GM19463 (cell line): Measurements from ENCODE around the gene DDX46.

Source experiments
- ATAC-seq: cut with Tn5 transposase; IDR thresholded peaks from one replicate; pipeline ENCODE4 v1.9.1; 2021; ENCODE audit warnings: mild to moderate bottlenecking, moderate library complexity; ENCODE audit not compliant: unreplicated experiment

Gene DDX46

GRCh38 chr5:134784241-134784920 lies 25.8 kb downstream of the DDX46 start:
- ATAC-seq = no peak

DNA sequence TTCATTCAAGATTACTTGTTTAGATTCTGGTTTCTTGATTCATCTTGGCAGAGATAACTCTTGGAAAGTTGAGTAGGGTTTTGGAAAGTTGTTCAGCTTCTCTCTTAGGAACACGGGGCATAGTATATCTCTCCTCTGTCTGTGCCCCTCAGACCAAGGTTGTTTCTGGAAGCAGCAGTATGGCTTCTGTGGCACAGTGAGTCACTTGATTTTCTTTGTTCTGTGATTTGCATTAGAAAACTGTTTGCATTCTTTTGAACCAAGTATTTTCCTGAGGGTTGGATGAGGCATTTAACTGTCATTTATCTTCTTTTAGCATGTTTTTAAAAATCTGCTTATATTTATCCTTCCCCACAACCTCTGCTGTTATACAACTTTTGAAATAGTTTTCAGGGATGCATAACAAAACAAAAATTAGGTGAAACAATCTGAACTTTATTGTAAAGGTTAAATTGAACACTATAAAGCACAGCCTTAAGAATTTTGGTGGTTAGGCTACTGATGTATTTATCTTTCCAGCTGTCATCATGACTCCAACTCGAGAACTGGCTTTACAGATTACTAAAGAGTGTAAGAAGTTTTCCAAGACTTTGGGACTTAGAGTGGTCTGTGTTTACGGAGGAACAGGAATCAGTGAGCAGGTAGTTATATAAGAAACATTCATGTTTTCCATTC lies 26.5 kb downstream of the DDX46 start:
- no peak for ATAC-seq

GRCh38 chr5:134787692-134788091 lies 29.1 kb downstream of the DDX46 start:
- ATAC-seq = no peak

DNA sequence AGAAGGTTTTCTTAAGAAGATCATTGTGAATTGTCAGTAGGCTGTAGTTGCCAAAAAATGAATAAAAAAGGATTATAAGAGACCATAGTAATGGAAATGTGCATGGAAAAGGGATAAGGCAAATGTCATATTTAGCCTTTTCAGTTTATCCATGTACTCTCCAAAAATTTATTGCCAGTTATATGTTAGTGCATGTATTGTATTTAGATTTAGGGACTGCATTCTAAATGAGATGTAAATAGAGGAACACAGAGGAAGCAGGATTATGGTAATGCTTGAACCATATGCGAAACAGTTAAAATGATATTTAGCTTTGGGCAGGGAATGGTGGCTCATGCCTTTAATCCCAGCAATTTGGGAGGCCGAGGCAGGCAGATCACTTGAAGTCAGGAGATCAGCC lies 33.0 kb downstream of the DDX46 start:
- ATAC-seq = no peak

DNA sequence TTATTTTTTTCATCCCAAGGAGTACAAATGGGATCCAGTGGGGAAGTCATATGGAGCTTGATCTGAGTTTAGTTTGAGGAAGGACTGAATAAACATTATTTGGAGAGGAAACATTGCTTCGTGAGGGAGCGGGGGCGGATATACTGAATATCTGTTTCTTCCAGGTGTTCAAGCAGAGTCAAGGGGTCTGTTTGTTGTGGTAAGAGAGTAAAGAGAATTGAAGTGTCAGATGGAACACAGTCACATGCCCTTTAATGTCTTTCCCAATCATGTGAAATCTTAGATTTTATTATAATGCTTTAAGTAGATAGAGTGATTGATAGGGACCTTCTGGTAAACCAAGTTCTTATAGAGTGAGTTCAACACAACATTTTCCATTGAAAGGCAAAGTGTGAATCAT lies 33.7 kb downstream of the DDX46 start:
- no peak for ATAC-seq

DNA sequence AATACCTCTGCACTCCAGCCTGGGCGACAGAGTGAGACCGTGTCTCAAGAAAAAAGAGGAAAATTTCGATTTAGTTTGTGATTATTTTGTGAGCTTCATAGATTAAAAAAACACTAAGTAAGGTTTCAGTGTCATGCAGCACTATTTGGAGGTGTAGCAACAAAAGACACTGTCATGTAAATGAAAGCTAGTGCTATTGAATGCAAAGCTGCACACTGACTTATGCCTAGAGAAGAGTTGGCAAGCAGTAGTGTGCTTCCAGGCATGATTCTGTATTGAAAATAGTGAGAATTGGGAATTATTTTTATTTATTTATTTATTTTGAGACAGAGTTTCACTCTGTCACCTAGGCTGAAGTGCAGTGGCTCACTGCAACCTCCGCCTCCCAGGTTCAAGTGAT lies 34.5 kb downstream of the DDX46 start:
- ATAC-seq = no peak

GRCh38 chr5:134794082-134794481 lies 35.5 kb downstream of the DDX46 start:
- ATAC-seq = no peak

- ATAC-seq = no peak
Measured at GRCh38 chr5:134794819-134795218, 36.2 kb downstream of the DDX46 start.

DNA sequence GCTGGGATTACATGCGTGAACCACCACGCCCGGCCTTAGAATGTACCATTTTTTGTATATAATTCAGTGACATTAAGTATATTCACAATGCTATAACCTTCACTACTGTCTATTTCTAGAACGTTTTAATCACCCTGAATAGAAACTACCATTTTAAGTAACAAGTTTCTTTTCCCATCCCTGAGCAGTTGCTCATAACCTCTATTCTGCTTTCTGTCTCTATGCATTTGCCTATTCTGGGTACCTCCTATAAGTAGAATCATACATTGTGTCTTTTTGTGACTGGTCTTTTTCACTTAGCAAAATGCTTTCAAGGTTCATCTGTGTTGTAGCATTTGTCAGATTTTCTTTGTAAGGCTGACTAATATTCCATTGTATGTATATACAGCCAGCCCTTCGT lies 39.9 kb downstream of the DDX46 start:
- no peak for ATAC-seq

DNA sequence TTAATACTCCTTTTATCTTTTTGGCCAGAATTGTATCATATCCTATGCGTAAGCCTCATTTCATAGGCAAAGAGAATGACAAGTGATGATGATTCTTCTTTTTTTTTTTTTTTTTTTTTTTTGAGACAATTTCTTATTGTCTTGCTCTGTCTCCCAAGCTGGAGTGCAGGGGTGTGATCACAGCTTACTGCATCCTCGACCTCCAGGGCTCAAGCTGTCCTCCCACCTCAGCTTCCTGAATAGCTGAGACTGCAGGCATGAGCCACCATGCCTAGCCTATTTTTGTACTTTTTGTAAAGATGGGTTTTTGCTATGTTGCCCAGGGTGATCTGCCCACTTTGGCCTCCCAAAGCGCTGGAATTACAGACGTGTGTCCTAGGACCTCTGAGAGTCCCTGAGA lies 45.2 kb downstream of the DDX46 start:
- ATAC-seq = no peak

GRCh38 chr5:134813407-134813806 lies 54.8 kb downstream of the DDX46 start:
- ATAC-seq = no peak

- ATAC-seq = no peak
Measured at GRCh38 chr5:134813827-134814226, 55.2 kb downstream of the DDX46 start.

- no peak for ATAC-seq
Measured at GRCh38 chr5:134817006-134817405, 58.4 kb downstream of the DDX46 start.

DNA sequence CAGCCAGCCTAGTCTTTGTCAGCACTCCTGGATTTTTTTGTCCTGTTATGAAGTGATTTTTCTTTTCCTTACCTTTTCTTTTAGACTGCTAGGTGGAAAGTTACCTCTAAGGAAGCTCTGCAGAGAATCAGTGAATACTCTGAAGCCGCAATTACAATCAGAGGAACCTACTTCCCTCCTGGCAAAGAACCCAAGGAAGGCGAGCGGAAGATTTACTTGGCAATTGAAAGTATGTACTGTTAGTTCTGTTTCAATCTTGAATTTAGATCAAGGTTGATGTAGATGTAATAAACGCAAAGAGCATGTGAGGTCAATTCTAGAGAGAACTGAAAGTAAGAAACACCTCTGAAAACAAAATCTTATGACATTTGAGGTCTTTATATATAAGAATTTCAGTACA lies 60.2 kb downstream of the DDX46 start:
- no peak for ATAC-seq

GRCh38 chr5:134819407-134819963 lies 60.9 kb downstream of the DDX46 start:
- ATAC-seq = no peak

GRCh38 chr5:134821841-134822240 lies 63.3 kb downstream of the DDX46 start:
- no peak for ATAC-seq

GRCh38 chr5:134824681-134825080 lies 66.1 kb downstream of the DDX46 start:
- ATAC-seq = no peak

- no peak for ATAC-seq
Measured at GRCh38 chr5:134825212-134825611, 66.6 kb downstream of the DDX46 start.

DNA sequence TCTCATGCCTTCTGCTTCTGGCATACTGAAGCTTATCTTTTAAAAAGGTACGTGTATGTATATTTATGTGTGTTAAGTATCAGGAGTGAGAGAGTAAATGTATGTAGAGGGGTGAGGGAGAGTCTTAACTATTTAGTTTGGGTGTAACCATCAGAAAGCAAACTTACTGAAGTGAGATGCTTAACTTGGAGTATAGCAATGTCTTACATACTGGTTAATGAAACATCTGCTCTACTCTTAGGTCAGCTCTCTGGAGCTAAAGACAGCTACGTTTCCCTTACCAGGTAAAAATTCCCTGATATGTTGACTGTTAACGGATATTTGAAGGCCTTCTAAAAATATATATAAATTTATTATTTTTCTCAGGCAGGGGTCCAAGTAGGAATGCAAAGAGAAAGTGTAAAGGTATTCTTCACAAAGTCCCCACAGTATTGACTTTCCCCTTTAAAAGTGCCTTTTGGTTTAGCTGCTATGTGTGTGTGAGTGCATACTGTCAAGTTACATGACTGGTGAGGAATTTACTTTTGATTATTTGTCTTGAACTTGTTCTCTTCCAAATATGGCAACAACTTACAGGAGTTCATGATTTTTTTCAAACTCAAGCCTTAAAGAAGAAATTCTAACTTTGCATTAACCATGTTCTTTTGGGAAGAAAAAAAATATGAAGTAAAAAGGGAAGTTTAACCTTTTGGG lies 74.9 kb downstream of the DDX46 start:
- no peak for ATAC-seq

DNA sequence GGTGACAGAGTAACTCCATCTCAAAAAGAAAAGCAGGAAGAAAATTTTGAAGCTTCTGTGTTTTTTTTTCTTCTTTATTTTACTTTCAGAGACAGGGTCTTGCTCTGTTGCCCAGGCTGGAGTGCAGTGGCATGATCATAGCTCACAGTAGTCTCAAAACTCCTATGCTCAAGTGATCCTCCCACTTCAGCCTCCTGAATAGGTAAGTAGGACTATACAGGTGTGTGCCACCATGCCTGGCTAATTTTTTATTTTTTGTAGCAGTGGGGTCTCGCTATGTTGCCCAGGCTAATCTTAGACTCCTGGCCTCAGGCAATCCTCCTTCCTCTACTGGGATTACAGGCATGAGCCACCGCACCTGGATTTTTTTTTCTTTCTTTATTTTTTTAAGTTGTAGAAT lies 77.0 kb downstream of the DDX46 start:
- ATAC-seq = no peak

DNA sequence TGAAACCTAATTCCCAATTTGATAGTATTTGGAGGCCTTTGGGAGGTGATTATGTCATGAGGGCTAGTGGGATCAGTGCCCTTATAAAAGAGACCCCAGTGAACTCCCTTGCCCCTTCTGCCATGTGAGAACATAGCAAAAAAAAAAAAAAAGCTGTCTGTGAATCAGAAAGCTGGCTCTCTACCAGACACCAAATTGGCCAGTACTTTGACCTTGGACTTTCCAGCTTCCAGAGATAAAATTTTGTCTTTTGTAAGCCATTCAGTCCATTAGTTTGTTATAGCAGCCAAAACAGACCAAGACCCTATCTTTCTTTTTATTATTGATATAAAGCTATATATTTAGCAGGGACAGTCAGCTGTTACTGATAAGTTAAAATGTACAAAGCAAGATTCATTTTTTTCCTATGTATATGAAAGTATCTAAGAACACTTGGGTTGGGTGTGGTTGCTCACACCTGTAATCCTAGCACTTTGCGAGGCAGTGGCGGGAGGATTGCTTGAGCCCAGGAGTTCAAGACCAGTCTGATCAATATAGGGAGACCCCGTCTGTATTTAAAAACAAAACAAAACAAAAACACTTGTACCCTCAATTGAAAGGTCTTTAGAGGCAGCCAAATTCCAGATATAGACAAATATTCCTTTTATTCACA lies 79.1 kb downstream of the DDX46 start:
- no peak for ATAC-seq
